RPMI7951 (cell line): ENCODE results near the gene RUBCN. TPM values are rescaled to one million over a fixed set of nuclear protein-coding genes. Genes with fewer than 3 reads are reported as not detected.
"Not testable (repeated sequence)": the region's sequence is repeated elsewhere in the genome, so short reads cannot be mapped to it uniquely, and the experiment has no call there.

Experiments used
- DNase-seq: peaks from one replicate; pipeline ENCODE4 v3.0.0-alpha.2; 2012; ENCODE audit warnings: low read depth
- total RNA-seq: library from RNA; depleted of rRNA; stranded (reverse); fragments of >200 nt; shearing (Covaris generic); gene quantifications from 2 replicates; pipeline ENCODE4 v1.2.3, GENCODE V29; 2014

RUBCN gene
- total RNA-seq, 1 experiment from 2014 or later: 20.4 TPM

DNA sequence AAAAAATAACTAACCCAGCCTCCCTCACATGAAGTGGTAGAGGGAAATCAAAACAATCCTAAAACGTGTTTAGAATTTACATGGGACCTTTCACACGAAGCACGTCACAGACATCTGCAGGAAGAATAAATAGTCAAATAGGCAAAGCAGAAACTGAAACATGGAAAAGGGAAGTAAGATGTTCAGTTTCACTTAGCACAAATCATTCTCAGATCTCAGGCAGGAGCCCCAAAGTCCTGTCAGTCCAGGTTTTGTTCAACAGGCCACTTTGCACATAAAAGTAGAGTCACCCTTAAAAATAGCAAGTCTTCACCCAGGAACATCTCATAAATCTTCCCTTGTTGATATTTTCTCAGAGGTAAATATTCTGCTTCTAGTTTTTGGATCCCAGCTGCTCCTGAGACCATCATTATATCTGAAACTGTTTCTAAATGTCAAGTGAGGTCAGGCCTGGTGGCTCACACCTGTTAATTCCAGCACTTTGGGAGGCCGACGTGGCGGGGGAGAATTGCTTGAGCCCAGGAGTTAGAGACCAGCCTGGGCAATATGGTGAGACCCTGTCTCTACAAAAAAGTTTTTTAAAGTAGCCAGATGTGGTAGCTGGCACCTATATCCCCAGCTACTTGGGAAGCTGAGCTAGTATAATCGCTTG lies 1.9 kb downstream of the RUBCN start:
- DNase-seq: no peak

GRCh38 chr3:197733042-197733441 lies 3.7 kb downstream of the RUBCN start:
- DNase-seq: no peak

DNA sequence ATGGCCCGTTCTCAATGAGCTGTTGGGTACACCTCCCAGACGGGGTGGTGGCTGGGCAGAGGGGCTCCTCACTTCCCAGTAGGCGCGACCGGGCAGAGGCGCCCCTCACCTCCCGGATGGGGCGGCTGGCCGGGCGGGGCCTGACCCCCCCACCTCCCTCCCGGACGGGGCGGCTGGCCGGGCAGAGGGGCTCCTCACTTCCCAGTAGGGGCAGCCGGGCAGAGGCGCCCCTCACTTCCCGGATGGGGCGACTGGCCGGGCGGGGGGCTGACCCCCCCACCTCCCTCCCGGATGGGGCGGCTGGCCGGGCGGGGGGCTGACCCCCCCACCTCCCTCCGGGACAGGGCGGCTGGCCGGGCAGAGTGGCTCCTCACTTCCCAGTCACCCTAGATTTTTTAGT lies 5.2 kb downstream of the RUBCN start:
- not testable (repeated sequence) for DNase-seq

GRCh38 chr3:197730770-197731169 lies 5.9 kb downstream of the RUBCN start:
- not testable (repeated sequence) for DNase-seq

- peak; percentile 89 for DNase-seq
Measured at GRCh38 chr3:197730200-197730599, 6.5 kb downstream of the RUBCN start.

DNA sequence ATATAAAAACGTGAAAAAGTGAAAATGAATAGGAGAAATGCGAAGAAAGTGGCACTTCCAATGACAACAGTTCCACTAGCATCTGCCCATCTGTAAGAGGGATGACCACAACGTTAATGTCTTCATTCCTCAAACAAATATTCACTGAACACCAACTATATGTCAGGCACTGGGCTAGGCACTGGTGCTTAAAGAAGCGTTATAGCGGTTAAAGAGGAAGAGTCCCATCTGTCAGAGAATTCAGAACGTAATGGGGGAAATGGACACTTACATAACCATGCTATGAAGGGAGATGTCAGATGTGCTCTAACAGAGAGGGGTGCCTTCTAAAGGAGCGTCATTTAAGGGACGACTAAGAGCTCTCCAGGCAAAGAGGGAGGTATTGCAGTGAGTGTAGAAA lies 8.2 kb downstream of the RUBCN start:
- DNase-seq: no peak

GRCh38 chr3:197727878-197728277 lies 8.8 kb downstream of the RUBCN start:
- DNase-seq: not testable (repeated sequence)

DNA sequence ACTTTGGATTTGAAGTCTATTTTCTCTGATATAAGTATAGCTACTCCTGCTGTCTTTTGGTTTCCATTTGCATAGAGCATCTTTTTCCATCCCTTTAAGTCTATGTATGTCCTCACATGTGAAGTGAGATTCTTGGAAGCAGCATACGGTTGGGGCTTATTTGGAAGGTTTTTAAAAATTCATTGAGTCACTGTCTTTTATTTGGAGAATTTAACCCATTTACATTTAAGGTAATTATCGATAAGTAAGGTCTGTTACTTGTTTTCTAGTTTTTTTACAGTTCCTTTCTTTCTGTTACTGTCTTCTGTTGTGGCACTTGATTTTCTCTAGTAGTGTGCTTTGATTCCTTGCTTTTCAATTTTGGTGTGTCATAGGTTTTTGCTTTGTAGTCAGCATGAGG lies 14.0 kb downstream of the RUBCN start:
- no peak for DNase-seq

- DNase-seq: no peak
Measured at GRCh38 chr3:197720694-197721093, 16.0 kb downstream of the RUBCN start.

GRCh38 chr3:197718891-197719290 lies 17.8 kb downstream of the RUBCN start:
- DNase-seq: peak; percentile 66

DNA sequence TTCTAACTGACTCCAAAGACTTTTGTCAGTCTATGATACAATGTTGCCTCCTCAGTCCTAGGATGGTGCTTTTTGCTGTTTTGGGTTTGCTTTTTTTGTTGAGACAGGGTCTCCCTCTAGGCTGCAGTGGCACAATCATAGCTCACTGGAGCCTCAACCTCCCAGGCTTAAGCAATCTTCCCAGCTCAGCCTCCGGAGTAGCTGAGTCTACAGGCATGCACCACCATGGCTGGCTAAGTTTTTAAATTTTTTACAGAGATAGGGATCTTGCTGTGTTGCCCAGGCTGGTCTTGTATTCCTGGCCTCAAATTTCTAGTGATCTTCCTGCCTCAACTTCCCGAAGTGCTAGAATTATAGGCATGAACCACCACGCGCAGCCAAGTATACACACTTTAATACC lies 22.5 kb downstream of the RUBCN start:
- no peak for DNase-seq

DNA sequence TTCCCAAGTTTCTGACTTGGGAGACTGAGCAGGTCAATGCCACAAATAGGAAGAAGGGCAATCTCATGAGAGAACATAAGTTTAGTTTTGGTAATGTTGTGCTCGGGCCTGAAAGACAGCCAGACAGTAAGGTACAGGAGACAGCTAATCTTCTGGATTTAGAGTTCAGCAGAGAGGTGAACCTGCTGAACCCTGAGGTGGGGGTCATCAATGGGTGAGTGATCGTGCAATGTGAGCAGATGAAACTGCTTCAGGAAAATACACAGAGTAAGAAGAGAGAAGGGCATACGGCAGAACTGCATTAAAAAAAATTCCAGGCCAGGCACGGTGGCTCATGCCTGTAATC lies 23.3 kb downstream of the RUBCN start:
- DNase-seq: no peak

DNA sequence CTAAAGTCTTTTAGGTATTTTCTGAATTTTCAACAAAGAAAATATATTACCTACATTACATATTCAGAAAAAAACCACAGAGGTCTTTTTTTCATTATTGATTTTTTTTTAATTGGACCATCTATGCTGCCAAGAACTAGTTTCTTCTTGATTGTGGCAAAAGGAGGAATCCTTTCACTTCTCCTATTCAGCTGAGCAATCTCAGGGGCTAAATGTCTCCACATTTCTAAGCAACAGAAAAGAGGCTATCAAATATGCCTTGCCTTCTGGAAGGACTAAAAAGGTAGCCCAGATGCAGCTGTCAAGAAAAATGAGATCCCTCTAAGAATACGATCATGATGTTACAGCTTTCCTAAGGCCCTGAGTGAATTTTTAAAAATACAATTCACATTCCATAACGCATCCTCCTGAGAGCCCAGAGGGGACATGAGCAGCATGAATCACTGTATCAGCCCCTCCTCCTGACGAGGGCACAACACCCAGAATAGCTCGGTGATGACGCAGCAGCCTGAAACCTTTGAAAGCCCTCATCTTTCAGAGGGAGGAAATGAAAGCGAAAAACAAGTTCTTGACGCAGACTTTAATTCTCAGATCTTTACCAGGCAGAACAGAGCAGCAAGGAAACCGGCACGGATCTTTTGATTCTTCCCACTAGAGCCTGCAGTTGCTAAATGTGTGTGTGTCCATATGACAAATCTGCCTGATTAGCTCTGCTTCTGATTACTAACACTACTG lies 24.6 kb downstream of the RUBCN start:
- peak; percentile 97 for DNase-seq

GRCh38 chr3:197710965-197711364 lies 25.7 kb downstream of the RUBCN start:
- not testable (repeated sequence) for DNase-seq

- no peak for DNase-seq
Measured at GRCh38 chr3:197709135-197709534, 27.6 kb downstream of the RUBCN start.

DNA sequence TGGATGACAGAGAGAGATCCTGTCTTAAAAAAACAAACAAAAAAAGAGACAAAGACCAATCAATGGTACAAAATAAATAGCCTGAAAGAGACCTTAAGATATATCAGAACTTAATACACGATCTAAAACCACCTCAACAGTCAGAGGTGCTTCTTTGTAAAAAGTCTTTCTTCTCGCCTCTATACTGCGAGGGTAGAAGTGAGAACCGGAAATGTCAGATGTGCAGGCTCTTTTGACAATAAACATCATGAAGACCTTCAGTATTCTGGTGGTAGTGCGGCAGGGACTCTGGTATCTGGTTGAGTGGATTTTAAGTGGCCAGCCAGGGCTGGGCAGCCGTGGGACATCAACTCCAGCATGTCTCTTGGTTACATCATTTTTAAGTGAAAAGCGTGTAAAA lies 30.0 kb downstream of the RUBCN start:
- DNase-seq: no peak

- DNase-seq: no peak
Measured at GRCh38 chr3:197701841-197702240, 34.9 kb downstream of the RUBCN start.

- DNase-seq: no peak
Measured at GRCh38 chr3:197700095-197700494, 36.6 kb downstream of the RUBCN start.

DNA sequence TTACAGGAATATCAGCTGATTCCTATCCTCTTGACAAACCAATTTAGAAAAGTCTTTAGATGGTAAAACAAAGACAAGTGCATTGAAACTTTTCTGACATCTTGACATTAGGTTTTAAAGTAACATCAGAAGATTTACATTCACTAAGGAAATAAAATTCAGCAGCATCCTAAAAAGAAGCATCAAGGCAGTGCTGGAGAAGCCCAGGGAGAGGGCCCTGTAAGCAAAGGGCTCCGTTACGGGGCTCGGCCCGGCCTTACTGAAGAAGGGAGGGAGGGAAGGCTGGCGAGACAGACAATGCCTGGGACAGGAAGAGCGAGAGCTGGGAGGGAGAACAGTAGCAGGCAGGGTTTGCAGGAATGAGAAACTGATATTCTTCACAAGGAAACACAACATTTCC lies 39.3 kb downstream of the RUBCN start:
- no peak for DNase-seq

DNA sequence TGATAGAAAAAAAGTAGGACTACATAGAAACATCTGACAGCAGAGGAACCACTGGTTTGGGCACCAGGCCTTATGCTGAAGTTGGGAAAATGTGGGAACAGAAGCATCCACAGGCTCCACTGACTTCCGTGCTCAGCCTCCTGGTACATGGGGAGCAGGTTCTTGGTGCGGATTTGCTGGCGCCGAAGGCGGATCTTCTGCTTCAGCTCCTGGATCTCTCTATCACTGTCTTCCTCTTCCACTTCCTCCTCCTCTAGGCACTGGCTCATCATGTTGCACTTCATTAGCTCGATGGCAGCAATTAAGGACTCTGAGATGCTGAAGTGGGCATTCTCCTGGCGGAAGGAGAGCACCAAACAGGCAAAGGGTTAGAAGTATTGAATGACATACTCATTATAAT lies 42.5 kb downstream of the RUBCN start:
- DNase-seq: no peak

DNA sequence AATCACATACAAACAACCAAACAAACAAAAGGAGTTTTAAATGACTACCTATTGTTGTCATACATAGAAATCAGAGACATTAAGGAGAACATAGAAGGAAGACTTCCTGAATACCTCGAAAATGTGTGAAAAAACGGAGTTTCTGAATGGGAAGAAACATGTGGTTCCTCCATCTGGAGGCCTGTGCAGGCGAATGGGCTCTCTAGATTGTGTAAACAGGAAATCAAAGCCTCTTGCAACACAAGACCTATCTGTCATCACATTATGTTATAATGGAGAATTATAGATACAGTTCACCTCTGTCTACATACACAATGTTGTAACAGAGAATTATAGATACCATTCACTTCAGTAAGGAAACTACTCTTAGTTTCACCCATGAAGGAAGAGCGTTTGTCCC lies 44.1 kb downstream of the RUBCN start:
- no peak for DNase-seq

GRCh38 chr3:197690754-197691153 lies 46.0 kb downstream of the RUBCN start:
- no peak for DNase-seq

- DNase-seq: no peak
Measured at GRCh38 chr3:197687570-197687969, 49.1 kb downstream of the RUBCN start.

DNA sequence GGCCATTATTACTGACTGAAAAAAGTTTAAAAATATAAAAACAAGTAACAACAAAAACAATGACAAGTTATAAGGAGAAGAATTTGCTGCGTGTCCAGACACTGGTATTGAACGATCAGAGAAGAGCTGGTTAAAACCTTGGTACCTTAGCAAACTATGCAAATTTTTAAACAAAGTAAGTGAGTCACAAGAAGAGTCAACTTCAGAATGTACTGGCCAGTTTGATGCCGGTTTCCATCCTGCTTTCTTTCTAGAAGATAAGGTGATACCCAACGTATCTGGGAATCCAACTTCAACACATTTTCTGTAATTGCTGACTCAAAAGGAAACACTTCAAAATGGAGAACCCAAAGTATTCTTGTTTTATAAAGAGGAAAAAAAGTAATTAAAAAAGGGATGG lies 49.8 kb downstream of the RUBCN start:
- no peak for DNase-seq
